GM12878 (cell line): Measurements from ENCODE around the gene SELPLG. TPM values are rescaled to one million over a fixed set of nuclear protein-coding genes. Genes with fewer than 3 reads are reported as not detected.
A peak's percentile ranks its signal among the peaks of the same experiment; 100 is the strongest.

Source experiments
- CUX1 ChIP-seq: IDR thresholded peaks from 2 replicates; pipeline ENCODE4 v1.6.1; 2012; ENCODE audit warnings: improper control_type of control experiment, low read depth, low read length; ENCODE audit not compliant: insufficient replicate concordance
- E2F4 ChIP-seq: IDR thresholded peaks from 2 replicates; pipeline ENCODE4 v1.6.1; 2012; ENCODE audit warnings: low read depth, low read length, improper control_type of control experiment
- GATAD2B ChIP-seq: fragments of 450-650 bp; conservative IDR thresholded peaks from 2 replicates; pipeline ENCODE4 v1.6.1; 2017; ENCODE audit warnings: low read depth, mild to moderate bottlenecking, moderate library complexity
- MEF2B ChIP-seq: fragments of 450-650 bp; IDR thresholded peaks from 2 replicates; pipeline ENCODE4 v1.6.1; 2018; ENCODE audit warnings: mild to moderate bottlenecking, moderate library complexity; ENCODE audit not compliant: partially characterized antibody, poor library complexity, severe bottlenecking
- MYB ChIP-seq: fragments of 150-350 bp; IDR thresholded peaks from 2 replicates; pipeline ENCODE4 v1.6.1; 2014; ENCODE audit warnings: mild to moderate bottlenecking, low read depth, low read length, borderline replicate concordance
- PAX5 ChIP-seq: IDR thresholded peaks from 2 replicates; pipeline ENCODE4 v1.6.1; 2011; ENCODE audit warnings: low read depth, low read length, borderline replicate concordance
- PBX3 ChIP-seq: IDR thresholded peaks from 2 replicates; pipeline ENCODE4 v1.6.1; 2011; ENCODE audit warnings: mild to moderate bottlenecking, low read depth, low read length, moderate library complexity; ENCODE audit not compliant: insufficient replicate concordance
- RCOR1 ChIP-seq: conservative IDR thresholded peaks from 2 replicates; pipeline ENCODE4 v1.6.1; 2012; ENCODE audit warnings: low read depth, low read length, improper control_type of control experiment
- RUNX3 ChIP-seq: IDR thresholded peaks from 2 replicates; pipeline ENCODE4 v1.6.1; 2012; ENCODE audit warnings: low read length, inconsistent platforms
- TARDBP ChIP-seq: IDR thresholded peaks from 2 replicates; pipeline ENCODE4 v1.6.1; 2016; ENCODE audit warnings: borderline replicate concordance
- ZBTB33 ChIP-seq: fragments of 450-650 bp; IDR thresholded peaks from 2 replicates; pipeline ENCODE4 v1.6.1; 2017; ENCODE audit warnings: mild to moderate bottlenecking
- ZNF217 ChIP-seq: fragments of 450-650 bp; IDR thresholded peaks from 2 replicates; pipeline ENCODE4 v1.6.1; 2017; ENCODE audit warnings: antibody characterized with exemption, mild to moderate bottlenecking
- ZNF384 ChIP-seq: IDR thresholded peaks from 2 replicates; pipeline ENCODE4 v1.6.1; 2012; ENCODE audit warnings: low read depth, mild to moderate bottlenecking, low read length, improper control_type of control experiment, borderline replicate concordance
- ZNF687 ChIP-seq: fragments of 450-650 bp; IDR thresholded peaks from 2 replicates; pipeline ENCODE4 v1.6.1; 2017; ENCODE audit warnings: mild to moderate bottlenecking, moderate library complexity
- polyA plus RNA-seq, 11 experiments: library from polyadenylated mRNA; depleted of rRNA in 4 of 11; unstranded in 6 of 11; stranded (reverse) in 5 of 11; fragments of >200 nt; fragmentation: Nextera tagmentation in 4 of 11; fragmentation: Illumina TruSeq in 1 of 11; extraction: Ambion mirVana in 4 of 11; extraction: Trizol in 1 of 11; gene quantifications; 1 replicate in 1 of 11; 2 replicates in 10 of 11; pipeline versions ENCODE4 v1.2.1 to v1.2.3, GENCODE V29; 2011 to 2016; ENCODE audit warnings: inconsistent platforms in 2 of 11, missing spikeins in 2 of 11, low read depth in 1 of 11
- total RNA-seq, 4 experiments: library from RNA; depleted of rRNA in 3 of 4; stranded (reverse); fragments of >200 nt in 3 of 4; fragmentation: Illumina TruSeq in 1 of 4; extraction: Trizol in 1 of 4; gene quantifications; 2 replicates each; pipeline versions ENCODE4 v1.2.1 to v1.2.3, GENCODE V29; 2013 to 2021

Gene SELPLG
- total and polyA plus RNA-seq, 10 of the 15 experiments (the other 5 are each of a cell fraction or from before 2014, with no cell fraction given) = 3.2 to 32.3 (median 23.9) TPM

- no peak for TF ChIP-seq E2F4
- peak; percentile 97 for TF ChIP-seq RUNX3
- TF ChIP-seq CUX1 = peak; percentile 73
- TF ChIP-seq MYB = peak; percentile 84
- TF ChIP-seq RCOR1 = no peak
- TF ChIP-seq GATAD2B = peak; percentile 100
- TF ChIP-seq ZNF217 = peak; percentile 96
- peak; percentile 13; the same call in 1 of the 2 replicates for TF ChIP-seq ZBTB33
- TF ChIP-seq PBX3 = no peak
- no peak; the same call in 1 of the 2 replicates for TF ChIP-seq TARDBP
- TF ChIP-seq ZNF687 = peak; percentile 99
- TF ChIP-seq MEF2B = peak; percentile 90
- TF ChIP-seq ZNF384 = no peak
- TF ChIP-seq PAX5 = peak; percentile 99
Measured at GRCh38 chr12:108633534-108634248, at the start of gene SELPLG (continued).
